K562 (cell line): ENCODE results near the gene MYO15A. TPM values are rescaled to one million over a fixed set of nuclear protein-coding genes. Genes with fewer than 3 reads are reported as not detected.
A peak's percentile ranks its signal among the peaks of the same experiment; 100 is the strongest.

Experiments used
- ATAC-seq: fragments of 200-7000 bp; cut with Tn5 transposase; 3 replicates; pipeline ENCODE4 v1.9.1; 2020; ENCODE audit warnings: moderate library complexity
- BruUV-seq: library from RNA; stranded (reverse); fragments of 400-500 nt; replicated peaks from 2 replicates; lab custom pipeline; 2021; lab: Mats Ljungman, UMichigan
- CTCF ChIA-PET: fragments of 300-600 bp; formaldehyde crosslinking; extraction: SDS; loops from one replicate; lab custom pipeline; 2021; ENCODE audit warnings: low intra/inter-chr PET ratio; lab: Yijun Ruan, JAX
- POLR2A ChIA-PET: fragments of 300-600, 350-650 bp; sonication (Branson Sonifier 250); formaldehyde crosslinking; extraction: SDS; loops from one replicate; lab custom pipeline; 2021; ENCODE audit warnings: antibody characterized with exemption, inconsistent platforms; lab: Yijun Ruan, JAX
- DNase-seq, 4 experiments: peaks; one replicate each; pipeline versions ENCODE4 v3.0.0 to v3.0.0-alpha.2; 2011 to 2018; ENCODE audit warnings: low spot score in 3 of 4, mixed read lengths in 3 of 4; ENCODE audit errors: extremely low read depth in 1 of 4
- FAIRE-seq: peaks from 2 replicates; lab custom pipeline; 2011; peaks lifted over from hg19 to GRCh38; lab: Jason Lieb, UNC
- H2AFZ ChIP-seq: 2 replicates; pipeline ENCODE4 v1.6.0; 2011; ENCODE audit warnings: low read depth, low read length, control low read depth, inconsistent platforms
- H3K27ac ChIP-seq: fragments of 200-600 bp; 3 replicates; pipeline ENCODE4 v1.8.0; 2011; ENCODE audit warnings: low read depth, mild to moderate bottlenecking, control low read depth, inconsistent platforms, low read length, moderate library complexity, mixed read lengths; ENCODE audit errors: extremely low read depth
- H3K27me3 ChIP-seq, 2 experiments: fragments of 300-600 bp in 1 of 2; 2 replicates in 1 of 2; 3 replicates in 1 of 2; pipeline versions ENCODE4 v1.6.0 to v1.8.0; 2011; ENCODE audit warnings: inconsistent platforms in 2 of 2, low read length in 2 of 2, mild to moderate bottlenecking in 1 of 2, mixed read lengths in 1 of 2, moderate library complexity in 1 of 2; ENCODE audit not compliant: control insufficient read depth in 2 of 2, insufficient read depth in 2 of 2
- H3K36me3 ChIP-seq: fragments of 300-600 bp; 3 replicates; pipeline ENCODE4 v1.8.0; 2011; ENCODE audit warnings: mild to moderate bottlenecking, low read length, inconsistent platforms; ENCODE audit not compliant: control insufficient read depth, insufficient read depth
- H3K4me1 ChIP-seq, 2 experiments: fragments of 200-600 bp in 1 of 2; replicated peaks in 1 of 2; 2 replicates in 1 of 2; 3 replicates in 1 of 2; pipeline versions ENCODE4 v1.5.1 to v1.8.0; 2011; ENCODE audit warnings: inconsistent platforms in 2 of 2, low read length in 2 of 2, mild to moderate bottlenecking in 1 of 2, mixed read lengths in 1 of 2, moderate library complexity in 1 of 2; ENCODE audit not compliant: control insufficient read depth in 2 of 2, insufficient read depth in 2 of 2
- H3K4me2 ChIP-seq: 2 replicates; pipeline ENCODE4 v1.6.1; 2011; ENCODE audit warnings: low read length, control low read depth, inconsistent platforms, mixed read lengths; ENCODE audit not compliant: insufficient read depth
- H3K4me3 ChIP-seq: fragments of 200-600 bp; sonication (generic), shearing (Covaris generic); 2 replicates; pipeline ENCODE4 v1.5.1; 2016; ENCODE audit warnings: control low read depth, inconsistent platforms
- H3K79me2 ChIP-seq: fragments of 200-600 bp; 3 replicates; pipeline ENCODE4 v1.8.0; 2011; ENCODE audit warnings: low read length, inconsistent platforms; ENCODE audit not compliant: control insufficient read depth, insufficient read depth
- H3K9ac ChIP-seq, 2 experiments: 2 replicates each; pipeline versions ENCODE4 v1.6.0 to v1.6.1; 2011; ENCODE audit warnings: low read depth in 2 of 2, low read length in 2 of 2, control low read depth in 1 of 2, inconsistent platforms in 1 of 2, mild to moderate bottlenecking in 1 of 2, mixed read lengths in 1 of 2; ENCODE audit not compliant: insufficient read depth in 1 of 2
- H3K9me1 ChIP-seq: one replicate; pipeline ENCODE4 v1.6.0; 2011; ENCODE audit warnings: inconsistent platforms, mild to moderate bottlenecking, low read length, moderate library complexity; ENCODE audit not compliant: control insufficient read depth, insufficient read depth
- H3K9me3 ChIP-seq: replicated peaks from 2 replicates; pipeline ENCODE4 v1.5.1; 2011; ENCODE audit warnings: low read depth, low read length, inconsistent platforms; ENCODE audit not compliant: control insufficient read depth, insufficient read depth
- H4K20me1 ChIP-seq: replicated peaks from 2 replicates; pipeline ENCODE4 v1.6.1; 2011; ENCODE audit warnings: low read length, inconsistent platforms, mixed read lengths; ENCODE audit not compliant: control insufficient read depth, insufficient read depth
- RBFOX2 ChIP-seq: fragments of 200-400 bp; formaldehyde crosslinking; IDR thresholded peaks from 2 replicates; pipeline ENCODE4 v1.6.1; 2017; ENCODE audit warnings: low read depth, mild to moderate bottlenecking, low read length, moderate library complexity
- WGBS: fragments of 100-300 bp; shearing (Covaris generic); methylation state at CpG from one replicate; pipeline ENCODE4 v1.1.6; 2016; ENCODE audit warnings: low coverage, mixed read lengths; ENCODE audit not compliant: insufficient coverage; ENCODE audit errors: missing lambda C conversion rate; 5-methylcytosine and 5-hydroxymethylcytosine counted together
- in situ Hi-C: fragments of 300-500 bp; cut with MboI; formaldehyde crosslinking; loops from 4 replicates; pipeline ENCODE4 v1.15.0; 2018; ENCODE audit warnings: inconsistent platforms, mixed read lengths
- intact Hi-C: fragments of 100-400 bp; cut with micrococcal nuclease; formaldehyde crosslinking; loops from 2 replicates; pipeline ENCODE4 v1.14.2; 2022
- polyA plus RNA-seq, 8 experiments: library from polyadenylated mRNA; depleted of rRNA in 4 of 8; stranded (reverse) in 5 of 8; unstranded in 3 of 8; fragments of >200 nt; fragmentation: Nextera tagmentation in 2 of 8; fragmentation: Illumina TruSeq in 1 of 8; extraction: Ambion mirVana in 2 of 8; extraction: Trizol in 1 of 8; gene quantifications; 2 replicates each; pipeline versions ENCODE4 v1.2.1 to v1.2.3, GENCODE V29; 2011 to 2014; ENCODE audit warnings: inconsistent platforms in 1 of 8, missing spikeins in 1 of 8
- total RNA-seq, 7 experiments: library from RNA; depleted of rRNA in 6 of 7; stranded (reverse); fragments of >200 nt in 6 of 7; fragmentation: Illumina TruSeq in 2 of 7; extraction: Trizol in 2 of 7; gene quantifications; 2 replicates each; pipeline versions ENCODE4 v1.2.1 to v1.2.3, GENCODE V29; 2011 to 2021; ENCODE audit warnings: low replicate concordance in 1 of 7
- TF ChIP-seq, protein P1 (sequence below): fragments of 450-650 bp; IDR thresholded peaks from one replicate; pipeline ENCODE4 v1.6.1; 2018; ENCODE audit warnings: mild to moderate bottlenecking, moderate library complexity; ENCODE audit not compliant: partially characterized antibody
- TF ChIP-seq, protein P2 (sequence below): fragments of 200-800 bp; sonication (Bioruptor generic); IDR thresholded peaks from 2 replicates; pipeline ENCODE4 v1.6.1; 2017; ENCODE audit warnings: missing genetic modification characterization, missing compliant biosample characterization

Gene MYO15A
- total and polyA plus RNA-seq, 9 of the 15 experiments (the other 6 are each of a cell fraction or from before 2014, with no cell fraction given): 0.05 to 0.88 (median 0.14) TPM; not detected in 1

DNA sequence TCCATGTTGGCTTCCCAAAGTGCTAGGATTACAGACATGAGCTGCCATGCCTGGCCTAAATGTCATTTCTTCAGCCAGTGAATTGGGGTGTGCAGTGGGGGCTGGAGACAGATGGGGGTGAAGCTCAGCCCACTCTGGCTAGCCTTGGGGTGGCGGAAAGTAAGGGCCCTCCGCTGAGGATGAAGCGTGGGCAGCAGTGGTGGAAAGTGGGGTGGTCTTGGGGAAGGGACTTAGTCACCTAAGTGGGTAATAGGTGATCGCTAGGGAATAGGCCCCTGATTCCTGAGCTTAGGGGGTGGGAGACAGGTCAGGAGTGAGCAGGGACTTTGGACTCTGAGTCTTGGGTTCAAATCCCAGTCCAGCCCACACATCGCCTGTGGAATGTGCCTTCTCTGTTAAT, 119.1 kb downstream of the MYO15A start:
- DNase-seq (no peak), FAIRE-seq (no peak), ATAC-seq (no peak)
- peak; percentile 0; the same call in 1 of the 2 replicates for TF ChIP-seq RBFOX2
- TF ChIP-seq, protein P1, sequence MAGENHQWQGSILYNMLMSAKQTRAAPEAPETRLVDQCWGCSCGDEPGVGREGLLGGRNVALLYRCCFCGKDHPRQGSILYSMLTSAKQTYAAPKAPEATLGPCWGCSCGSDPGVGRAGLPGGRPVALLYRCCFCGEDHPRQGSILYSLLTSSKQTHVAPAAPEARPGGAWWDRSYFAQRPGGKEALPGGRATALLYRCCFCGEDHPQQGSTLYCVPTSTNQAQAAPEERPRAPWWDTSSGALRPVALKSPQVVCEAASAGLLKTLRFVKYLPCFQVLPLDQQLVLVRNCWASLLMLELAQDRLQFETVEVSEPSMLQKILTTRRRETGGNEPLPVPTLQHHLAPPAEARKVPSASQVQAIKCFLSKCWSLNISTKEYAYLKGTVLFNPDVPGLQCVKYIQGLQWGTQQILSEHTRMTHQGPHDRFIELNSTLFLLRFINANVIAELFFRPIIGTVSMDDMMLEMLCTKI: no peak
- TF ChIP-seq, protein P2, sequence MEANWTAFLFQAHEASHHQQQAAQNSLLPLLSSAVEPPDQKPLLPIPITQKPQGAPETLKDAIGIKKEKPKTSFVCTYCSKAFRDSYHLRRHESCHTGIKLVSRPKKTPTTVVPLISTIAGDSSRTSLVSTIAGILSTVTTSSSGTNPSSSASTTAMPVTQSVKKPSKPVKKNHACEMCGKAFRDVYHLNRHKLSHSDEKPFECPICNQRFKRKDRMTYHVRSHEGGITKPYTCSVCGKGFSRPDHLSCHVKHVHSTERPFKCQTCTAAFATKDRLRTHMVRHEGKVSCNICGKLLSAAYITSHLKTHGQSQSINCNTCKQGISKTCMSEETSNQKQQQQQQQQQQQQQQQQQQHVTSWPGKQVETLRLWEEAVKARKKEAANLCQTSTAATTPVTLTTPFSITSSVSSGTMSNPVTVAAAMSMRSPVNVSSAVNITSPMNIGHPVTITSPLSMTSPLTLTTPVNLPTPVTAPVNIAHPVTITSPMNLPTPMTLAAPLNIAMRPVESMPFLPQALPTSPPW (CRISPR knock-in tag): no peak
- ChIA-PET POLR2A (interaction anchor here (1.3 kb wide), 1 partner anchor 9 kb away, joined by 3 read pairs; no protein-coding TSS in a partner anchor), CTCF (no interaction called here)
- Histone ChIP-seq H3K9me1 (no peaks in the 10 kb centered on the region), H3K9ac (peak overlapping the region in 1 of 2 experiments; percentile 64; a peak in 2 of 4 replicates), H3K27me3 (no peaks in the 10 kb centered on the region), H3K4me1 (peaks cover 4 to 38% of the 10 kb centered on the region in 2 experiments; a peak in 3 of 5 replicates), H3K9me3 (no peaks in the 10 kb centered on the region), H3K36me3 (no peaks in the 10 kb centered on the region), H3K27ac (no peak overlapping the region), H3K79me2 (peaks cover 8% of the 10 kb centered on the region; the same call in 2 of the 3 replicates), H3K4me3 (no peak overlapping the region), H4K20me1 (no peaks in the 10 kb centered on the region), H2AFZ (no peak overlapping the region), H3K4me2 (no peak overlapping the region)
- BruUV-seq: no TSS peak
- intact Hi-C loops: no loop called here
- in situ Hi-C loops: no loop called here
- 78% methylated on average over 4 of the region's 5 CpGs for WGBS
